H7 (cell line): ENCODE measurements around the gene CLDN20. TPM values are rescaled to one million over a fixed set of nuclear protein-coding genes. Genes with fewer than 3 reads are reported as not detected.

Experiments
- DNase-seq: peaks from one replicate; pipeline ENCODE4 v3.0.0; 2012
- H3K27me3 ChIP-seq: 2 replicates; pipeline ENCODE4 v1.6.0; 2011; ENCODE audit warnings: mild to moderate bottlenecking, low read length; ENCODE audit not compliant: control insufficient read depth, insufficient read depth
- H3K36me3 ChIP-seq: replicated peaks from 2 replicates; pipeline ENCODE4 v1.5.1; 2011; ENCODE audit warnings: low read length; ENCODE audit not compliant: control insufficient read depth, insufficient read depth
- H3K4me3 ChIP-seq: 2 replicates; pipeline ENCODE4 v1.5.1; 2011; ENCODE audit warnings: low read depth, mild to moderate bottlenecking, control low read depth, low read length, moderate library complexity; ENCODE audit not compliant: insufficient read depth
- total RNA-seq: library from RNA; depleted of rRNA; stranded (reverse); fragments of >200 nt; shearing (Covaris generic); gene quantifications from 2 replicates; pipeline ENCODE4 v1.2.3, GENCODE V29; 2014

CLDN20 gene
- total RNA-seq, 1 experiment from 2014 or later = not detected

DNA sequence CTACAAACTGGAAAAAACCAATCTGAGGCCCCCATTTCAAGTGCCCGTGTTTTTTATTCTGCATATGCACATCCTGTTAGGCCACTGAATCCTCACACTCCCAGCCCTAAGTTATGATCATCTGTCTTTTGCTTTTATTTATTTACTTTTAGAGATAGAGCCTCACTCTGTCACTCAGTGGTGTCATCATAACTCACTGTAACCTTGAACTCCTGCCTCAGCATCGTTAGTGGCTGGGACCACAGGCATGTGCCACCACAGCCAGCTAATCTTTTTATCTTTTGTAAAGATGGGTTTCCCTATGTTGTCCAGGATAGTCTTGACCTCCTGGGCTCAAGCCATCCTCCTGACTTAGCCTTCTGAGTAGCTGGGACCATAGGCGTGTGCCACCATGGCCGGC, 29.6 kb upstream of the CLDN20 start:
- H3K4me3 ChIP-seq = no peak overlapping the region
- H3K36me3 ChIP-seq = no peaks in the 10 kb centered on the region
- H3K27me3 ChIP-seq = no peaks in the 10 kb centered on the region
- no peak for DNase-seq

GRCh38 chr6:155234687-155235086, 29.1 kb upstream of the CLDN20 start:
- H3K27me3 ChIP-seq = no peaks in the 10 kb centered on the region
- H3K4me3 ChIP-seq = no peak overlapping the region
- no peaks in the 10 kb centered on the region for H3K36me3 ChIP-seq
- DNase-seq = no peak

DNA sequence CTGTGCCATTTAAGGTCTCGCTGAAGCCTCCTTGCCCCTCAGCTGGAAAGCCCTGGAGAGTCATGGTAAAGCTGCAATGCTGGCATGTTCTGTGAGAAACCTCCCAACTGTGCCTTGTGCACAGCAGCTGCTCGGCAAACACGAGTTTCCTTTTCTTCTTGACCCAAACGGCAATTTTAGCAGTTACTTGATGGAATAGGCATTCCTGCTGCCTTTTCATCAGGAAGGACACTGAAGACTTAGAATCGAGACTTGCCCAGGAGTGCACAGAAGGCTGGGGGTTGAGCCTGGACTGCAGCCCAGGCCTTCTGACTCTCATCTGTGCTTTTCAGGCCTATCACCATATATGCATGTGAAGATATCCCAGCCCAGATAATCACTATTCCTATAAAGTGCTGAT, 28.7 kb upstream of the CLDN20 start:
- Histone ChIP-seq H3K27me3 (no peaks in the 10 kb centered on the region), H3K36me3 (no peaks in the 10 kb centered on the region), H3K4me3 (no peak overlapping the region)
- DNase-seq = no peak

GRCh38 chr6:155237613-155238012, 26.2 kb upstream of the CLDN20 start:
- H3K4me3 ChIP-seq = no peak overlapping the region
- no peak for DNase-seq
- no peaks in the 10 kb centered on the region for H3K27me3 ChIP-seq
- H3K36me3 ChIP-seq = no peaks in the 10 kb centered on the region

GRCh38 chr6:155240905-155241600, 22.8 kb upstream of the CLDN20 start:
- Histone ChIP-seq H3K36me3 (no peaks in the 10 kb centered on the region; the same call in 1 of the 2 replicates), H3K4me3 (no peak overlapping the region), H3K27me3 (no peaks in the 10 kb centered on the region)
- no peak for DNase-seq

DNA sequence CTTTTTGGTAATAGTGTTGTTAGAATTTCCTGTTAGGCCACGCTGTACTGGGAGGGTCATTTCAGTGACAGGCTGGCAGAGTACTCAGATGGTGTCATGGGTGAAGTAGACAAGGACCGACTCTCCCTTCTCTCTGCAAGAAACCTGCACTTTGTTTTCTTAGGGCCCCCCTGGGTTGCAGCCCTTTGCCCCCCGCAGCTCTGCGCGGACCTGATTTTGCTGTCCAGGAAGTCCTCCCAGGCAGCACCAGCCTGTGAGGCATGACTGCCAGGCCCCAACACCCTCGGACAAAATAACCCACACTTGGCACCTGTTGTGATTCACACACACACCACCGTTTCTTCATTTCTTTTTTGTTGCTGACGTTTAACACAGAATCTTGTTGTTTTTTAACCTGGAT, 21.8 kb upstream of the CLDN20 start:
- no peak for DNase-seq

GRCh38 chr6:155244434-155244833, 19.4 kb upstream of the CLDN20 start:
- no peak overlapping the region for H3K4me3 ChIP-seq
- no peaks in the 10 kb centered on the region for H3K27me3 ChIP-seq
- DNase-seq = no peak
- no peaks in the 10 kb centered on the region; the same call in 1 of the 2 replicates for H3K36me3 ChIP-seq

More for the DNA sequence above, 21.8 kb upstream of the CLDN20 start:
- H3K27me3 ChIP-seq = no peaks in the 10 kb centered on the region
- no peaks in the 10 kb centered on the region; the same call in 1 of the 2 replicates for H3K36me3 ChIP-seq
- no peak overlapping the region for H3K4me3 ChIP-seq

- no peaks in the 10 kb centered on the region for H3K27me3 ChIP-seq
- DNase-seq = no peak
- no peak overlapping the region for H3K4me3 ChIP-seq
- H3K36me3 ChIP-seq = no peaks in the 10 kb centered on the region; the same call in 1 of the 2 replicates
These were observed 18.6 kb upstream of the CLDN20 start for GRCh38 chr6:155245193-155245592.

DNA sequence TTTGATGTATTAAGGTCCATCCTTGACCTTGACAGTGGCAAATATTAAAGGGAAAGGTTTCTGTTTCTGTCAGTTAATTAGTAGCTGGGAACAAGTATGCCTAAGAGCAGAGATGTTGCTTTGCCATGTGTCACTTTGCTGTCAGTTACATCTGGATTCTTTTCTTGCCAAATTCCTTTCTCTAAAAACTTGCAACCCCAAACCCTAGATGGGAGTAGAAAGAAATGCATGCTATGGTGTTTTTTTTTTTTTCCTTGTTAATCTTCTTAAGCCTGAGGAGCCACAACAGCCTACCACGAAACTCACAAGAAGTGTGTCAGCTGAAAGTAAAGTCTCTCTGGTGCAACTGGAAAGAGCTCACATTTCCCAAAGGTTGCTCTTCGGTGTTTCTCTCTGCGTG, 18.0 kb upstream of the CLDN20 start:
- H3K4me3 ChIP-seq = no peak overlapping the region
- DNase-seq = no peak
- H3K27me3 ChIP-seq = no peaks in the 10 kb centered on the region
- H3K36me3 ChIP-seq = peaks cover 3% of the 10 kb centered on the region; the same call in 1 of the 2 replicates

GRCh38 chr6:155246825-155247224, 17.0 kb upstream of the CLDN20 start:
- DNase-seq = no peak
- no peaks in the 10 kb centered on the region for H3K27me3 ChIP-seq
- H3K4me3 ChIP-seq = no peak overlapping the region
- peaks cover 3% of the 10 kb centered on the region; the same call in 1 of the 2 replicates for H3K36me3 ChIP-seq

- DNase-seq = peak; percentile 62
- H3K27me3 ChIP-seq = no peaks in the 10 kb centered on the region
- no peak overlapping the region for H3K4me3 ChIP-seq
- H3K36me3 ChIP-seq = peaks cover 4% of the 10 kb centered on the region
These were observed 16.2 kb upstream of the CLDN20 start for GRCh38 chr6:155247618-155248007.

DNA sequence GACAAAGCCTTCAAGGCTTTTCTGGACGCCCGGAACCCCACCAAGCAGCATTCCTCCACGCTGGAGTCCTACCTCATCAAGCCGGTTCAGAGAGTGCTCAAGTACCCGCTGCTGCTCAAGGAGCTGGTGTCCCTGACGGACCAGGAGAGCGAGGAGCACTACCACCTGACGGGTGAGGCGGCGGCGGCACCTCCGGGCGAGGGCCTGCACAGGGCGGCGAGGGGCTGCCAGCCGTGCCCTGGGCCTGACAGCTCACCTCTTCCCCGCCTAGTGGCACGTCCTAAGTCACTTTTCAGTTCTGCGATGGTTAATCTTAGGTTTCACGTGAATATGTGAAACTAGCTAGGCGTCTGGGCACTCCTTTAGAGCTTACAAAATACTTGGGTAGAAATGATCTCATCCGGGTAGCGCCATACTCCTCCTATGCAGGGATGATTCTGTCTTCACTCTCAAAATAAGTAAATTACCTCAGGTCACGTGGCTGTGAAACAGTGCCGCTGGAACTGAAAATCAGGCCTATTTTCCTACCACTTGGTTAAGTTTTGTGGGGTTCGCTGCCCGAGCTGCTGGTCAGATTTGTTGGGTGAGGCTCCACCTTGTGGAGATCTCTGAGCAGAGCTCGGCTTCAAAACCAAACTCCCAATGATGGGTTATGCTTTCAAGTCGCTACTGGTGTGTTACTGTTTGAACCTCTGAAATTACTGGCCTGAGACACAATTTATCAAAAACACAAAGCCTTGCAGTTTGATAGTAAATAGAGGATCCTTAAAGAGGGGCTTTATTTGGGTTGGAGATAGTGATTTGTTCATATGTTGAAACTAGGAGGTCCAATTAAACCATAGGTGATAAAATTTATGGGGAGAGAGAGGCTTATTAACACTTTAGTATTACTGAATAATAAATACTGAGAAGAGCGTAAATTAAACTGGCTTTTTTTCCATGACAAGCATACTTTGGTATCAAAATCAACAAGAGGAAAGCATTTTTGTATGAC, 15.5 kb upstream of the CLDN20 start:
- H3K36me3 ChIP-seq = peaks cover 4% of the 10 kb centered on the region
- no peaks in the 10 kb centered on the region for H3K27me3 ChIP-seq
- no peak overlapping the region for H3K4me3 ChIP-seq
- DNase-seq = peak; percentile 82

- Histone ChIP-seq H3K4me3 (no peak overlapping the region), H3K36me3 (peaks cover 5% of the 10 kb centered on the region), H3K27me3 (no peaks in the 10 kb centered on the region)
- no peak for DNase-seq
These were observed 13.0 kb upstream of the CLDN20 start for GRCh38 chr6:155250701-155251381.

GRCh38 chr6:155252581-155252980, 11.2 kb upstream of the CLDN20 start:
- peaks cover 11% of the 10 kb centered on the region for H3K36me3 ChIP-seq
- DNase-seq = no peak
- no peak overlapping the region for H3K4me3 ChIP-seq

More at GRCh38 chr6:155252581-155252980, 11.2 kb upstream of the CLDN20 start:
- no peaks in the 10 kb centered on the region for H3K27me3 ChIP-seq
